ENCODE data around the gene C4A.
"Not testable (repeated sequence)": the region's sequence is repeated elsewhere in the genome, so short reads cannot be mapped to it uniquely, and the experiment has no call there.

GRCh38 chr6:32005538-32005880 lies 23.7 kb downstream of the C4A start:
- not testable (repeated sequence) for TF ChIP-seq CTCF (IDR thresholded peaks at IDR 0.05); POLR2AphosphoS5 (IDR thresholded peaks at IDR 0.05; ENCODE audit: low read depth, low read length); REST (IDR thresholded peaks at IDR 0.05; ENCODE audit: insufficient read depth in 1 of 2, low read depth in 2 of 2, low read length in 1 of 2)
